Rectal smooth muscle tissue (tissue), 1 donor: ENCODE measurements around the gene RAB8A.

ENCODE experiments used
- H3K27ac ChIP-seq: one replicate; pipeline ENCODE4 v1.7.0; 2013; ENCODE audit warnings: low read depth, low read length, inconsistent platforms
- H3K27me3 ChIP-seq: one replicate; pipeline ENCODE4 v1.7.0; 2013; ENCODE audit warnings: low read length; ENCODE audit not compliant: control insufficient read depth, insufficient read depth
- H3K36me3 ChIP-seq: one replicate; pipeline ENCODE4 v1.7.0; 2013; ENCODE audit warnings: low read length; ENCODE audit not compliant: control insufficient read depth, insufficient read depth
- H3K4me1 ChIP-seq: one replicate; pipeline ENCODE4 v1.7.0; 2013; ENCODE audit warnings: low read length; ENCODE audit not compliant: control insufficient read depth, insufficient read depth
- H3K4me3 ChIP-seq: one replicate; pipeline ENCODE4 v1.7.0; 2013; ENCODE audit warnings: low read length
- H3K9ac ChIP-seq: one replicate; pipeline ENCODE4 v1.7.0; 2013; ENCODE audit warnings: low read length

RAB8A gene

DNA sequence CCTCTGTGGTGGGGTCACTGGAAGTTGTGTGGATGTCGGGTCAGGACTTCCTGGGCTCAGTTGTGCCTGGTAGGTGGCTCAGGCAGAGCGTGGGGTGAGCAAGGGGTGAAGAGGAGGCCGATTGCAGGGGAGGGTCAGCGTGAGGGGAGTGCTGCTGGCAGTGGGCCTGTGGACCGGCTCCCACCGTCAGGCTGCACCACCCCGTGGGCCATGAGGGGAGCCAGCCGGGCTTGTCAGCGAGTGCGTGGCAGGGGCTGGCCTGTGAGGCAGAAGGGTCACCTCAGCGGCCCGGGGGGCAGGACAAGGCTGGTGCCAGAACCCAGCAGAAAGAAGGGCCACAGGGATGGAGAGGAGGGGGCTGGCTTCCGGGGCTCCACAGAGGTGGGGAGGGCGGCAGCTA is 13.3 kb downstream of the RAB8A start:
- H3K36me3 ChIP-seq, result peaks cover 74% of the 10 kb centered on the region
- H3K27ac ChIP-seq, result no peak overlapping the region
- H3K4me3 ChIP-seq, result no peak overlapping the region
- H3K27me3 ChIP-seq, result no peaks in the 10 kb centered on the region
- H3K9ac ChIP-seq, result no peak overlapping the region
- H3K4me1 ChIP-seq, result no peaks in the 10 kb centered on the region

- Histone ChIP-seq H3K4me3 (no peak overlapping the region), H3K27me3 (no peaks in the 10 kb centered on the region), H3K36me3 (peaks cover 78% of the 10 kb centered on the region), H3K9ac (no peak overlapping the region), H3K4me1 (no peaks in the 10 kb centered on the region), H3K27ac (no peak overlapping the region)
Measured at GRCh38 chr19:16125737-16126495, 14.2 kb downstream of the RAB8A start.

GRCh38 chr19:16127080-16127479 is 15.4 kb downstream of the RAB8A start:
- H3K4me3 ChIP-seq, result no peak overlapping the region
- H3K27ac ChIP-seq, result no peak overlapping the region
- no peaks in the 10 kb centered on the region for H3K4me1 ChIP-seq
- H3K9ac ChIP-seq, result no peak overlapping the region
- peaks cover 74% of the 10 kb centered on the region for H3K36me3 ChIP-seq
- H3K27me3 ChIP-seq, result no peaks in the 10 kb centered on the region

DNA sequence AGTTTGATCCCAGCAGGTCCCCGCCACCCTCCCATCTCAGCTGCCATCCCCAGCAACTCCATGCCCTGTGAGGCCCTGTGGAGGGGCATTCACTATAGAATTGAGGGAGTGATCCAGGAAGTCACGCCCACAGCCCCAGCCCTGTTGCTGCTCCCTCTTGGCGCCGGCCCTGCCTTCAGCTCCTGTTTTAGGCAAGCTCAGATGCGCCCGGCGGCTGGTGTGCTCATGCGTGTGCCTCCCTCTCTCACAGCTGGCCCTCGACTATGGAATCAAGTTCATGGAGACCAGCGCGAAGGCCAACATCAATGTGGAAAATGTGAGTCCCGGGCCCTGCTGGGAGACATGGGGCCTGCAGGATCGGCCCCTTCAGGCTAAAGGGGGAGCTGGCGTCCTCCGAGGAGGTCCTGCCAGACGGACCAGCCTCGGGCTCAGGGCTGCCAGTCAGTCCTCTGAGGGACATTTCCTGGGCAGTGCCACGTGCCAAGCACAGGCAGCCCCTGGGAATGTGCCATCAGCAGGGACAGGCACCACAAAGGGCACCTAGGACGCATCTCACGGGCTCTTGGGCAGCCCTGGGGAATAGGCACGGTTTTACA is 16.2 kb downstream of the RAB8A start:
- Histone ChIP-seq H3K4me1 (no peaks in the 10 kb centered on the region), H3K27ac (no peak overlapping the region), H3K4me3 (no peak overlapping the region), H3K36me3 (peaks cover 74% of the 10 kb centered on the region), H3K9ac (no peak overlapping the region), H3K27me3 (no peaks in the 10 kb centered on the region)

DNA sequence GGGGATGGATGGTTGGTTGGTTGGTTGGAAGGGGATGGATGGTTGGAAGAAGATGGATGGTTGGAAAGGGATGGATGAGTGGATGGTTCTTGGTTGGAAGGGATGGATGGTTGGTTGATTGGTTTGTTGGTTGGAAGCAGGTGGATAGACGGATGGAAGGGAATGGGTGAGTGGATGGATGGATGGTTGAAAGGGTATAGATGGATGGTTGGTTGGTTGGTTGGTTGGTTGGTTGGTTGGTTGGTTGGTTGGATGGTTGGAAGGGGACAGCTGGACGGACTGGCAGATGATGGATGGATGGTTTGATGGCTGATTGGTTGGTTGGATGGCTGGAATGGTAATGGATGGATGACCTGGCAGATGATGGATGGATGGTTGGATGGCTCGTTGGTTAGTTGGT is 20.0 kb downstream of the RAB8A start:
- Histone ChIP-seq H3K9ac (no peak overlapping the region), H3K4me3 (no peak overlapping the region), H3K27ac (no peak overlapping the region), H3K36me3 (peaks cover 58% of the 10 kb centered on the region), H3K4me1 (no peaks in the 10 kb centered on the region), H3K27me3 (no peaks in the 10 kb centered on the region)

DNA sequence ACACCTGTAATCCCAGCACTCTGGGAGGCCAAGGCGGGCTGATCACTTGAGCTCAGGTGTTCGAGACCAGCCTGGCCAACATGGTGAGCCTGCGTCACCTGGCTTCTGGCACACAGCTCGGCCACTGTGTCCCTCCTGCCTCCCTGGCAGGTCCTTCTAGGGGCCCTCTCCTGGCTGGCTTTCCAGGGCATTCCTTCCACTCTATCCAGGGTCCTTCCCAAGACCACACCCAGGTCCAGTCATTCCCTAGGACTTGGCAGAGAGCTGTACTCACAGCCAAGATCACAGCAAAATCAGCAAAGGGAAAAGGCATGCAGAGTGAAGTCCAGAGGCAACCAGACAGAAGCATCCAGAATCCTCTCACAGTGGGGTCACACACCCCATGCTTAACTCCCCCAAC is 22.1 kb downstream of the RAB8A start:
- Histone ChIP-seq H3K27ac (no peak overlapping the region), H3K27me3 (no peaks in the 10 kb centered on the region), H3K36me3 (peaks cover 40% of the 10 kb centered on the region), H3K4me3 (no peak overlapping the region), H3K9ac (no peak overlapping the region), H3K4me1 (no peaks in the 10 kb centered on the region)

GRCh38 chr19:16134510-16134909 is 22.8 kb downstream of the RAB8A start:
- Histone ChIP-seq H3K27me3 (no peaks in the 10 kb centered on the region), H3K27ac (no peak overlapping the region), H3K36me3 (peaks cover 34% of the 10 kb centered on the region), H3K4me1 (no peaks in the 10 kb centered on the region), H3K9ac (no peak overlapping the region), H3K4me3 (no peak overlapping the region)

DNA sequence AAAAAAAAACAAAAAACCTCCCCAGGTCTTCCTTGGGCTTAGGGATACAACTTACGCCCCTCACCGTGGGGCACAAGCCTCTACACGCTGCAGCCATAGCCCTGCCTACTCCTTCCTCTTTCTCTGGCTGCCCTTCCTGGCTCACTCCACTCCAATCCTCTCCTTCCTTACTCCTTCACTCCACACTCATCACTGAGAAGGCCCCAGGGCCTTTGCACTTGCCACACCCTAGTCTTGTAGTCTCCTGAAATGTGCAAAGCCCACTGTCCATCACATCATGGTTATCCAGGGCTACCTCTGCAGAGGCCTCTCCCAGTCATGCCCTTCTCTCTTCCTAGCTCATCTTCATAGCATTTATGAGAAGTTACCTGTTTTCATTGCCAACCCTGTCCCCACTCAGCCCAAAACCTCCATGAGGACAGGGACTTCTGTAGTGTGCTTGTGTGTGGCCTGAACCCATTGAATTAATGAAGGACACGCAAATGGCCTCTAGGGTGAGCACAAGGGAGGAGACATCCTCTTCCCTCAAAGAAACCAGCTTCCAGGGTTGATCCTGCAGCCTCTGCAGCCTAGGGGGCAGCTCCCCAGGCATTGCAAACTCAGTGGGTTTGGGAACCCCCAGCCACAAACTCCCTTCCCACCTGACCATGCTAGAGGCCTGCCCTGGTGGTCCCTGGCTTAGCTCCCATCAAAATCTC is 23.9 kb downstream of the RAB8A start:
- Histone ChIP-seq H3K9ac (no peak overlapping the region), H3K27ac (no peak overlapping the region), H3K4me1 (no peaks in the 10 kb centered on the region), H3K27me3 (no peaks in the 10 kb centered on the region), H3K4me3 (no peak overlapping the region), H3K36me3 (peaks cover 26% of the 10 kb centered on the region)

DNA sequence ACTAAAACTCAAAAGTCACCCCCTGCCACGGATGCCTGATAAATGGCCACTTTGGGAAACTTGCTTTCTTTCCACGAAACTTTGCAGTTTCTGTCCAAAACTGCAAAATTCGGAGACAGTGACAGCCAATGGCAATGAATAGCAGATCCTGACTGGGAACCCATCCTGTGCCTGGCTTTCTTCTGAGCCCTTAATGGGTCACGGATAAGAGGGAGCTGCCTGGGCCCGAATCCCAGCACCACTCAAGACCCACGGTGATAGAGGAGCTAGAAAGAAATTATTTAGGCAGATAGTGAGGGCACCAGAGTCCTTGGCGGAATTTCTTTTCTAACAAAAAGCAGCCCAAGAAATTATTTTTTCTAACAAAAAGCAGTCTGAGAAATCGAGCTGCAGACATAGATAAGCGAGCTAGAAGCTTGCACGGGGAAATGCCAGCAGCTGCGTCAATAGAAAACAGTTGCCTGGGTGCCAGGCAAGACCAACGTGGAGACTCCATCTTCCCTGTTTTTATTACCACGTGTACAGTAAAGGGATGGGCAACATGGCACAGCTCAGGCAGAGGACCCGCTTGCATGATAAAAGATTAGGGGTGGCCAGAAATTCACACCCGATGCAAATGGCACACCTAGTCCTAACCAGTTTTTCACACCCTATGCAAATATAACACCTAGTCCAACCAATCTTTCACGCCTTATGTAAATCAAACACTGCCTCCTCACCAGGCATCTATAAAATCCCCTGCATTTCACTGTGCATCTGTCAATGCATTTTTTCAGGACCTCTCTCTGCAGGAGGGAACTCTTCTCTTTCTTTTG is 24.7 kb downstream of the RAB8A start:
- Histone ChIP-seq H3K4me3 (no peak overlapping the region), H3K4me1 (no peaks in the 10 kb centered on the region), H3K9ac (no peak overlapping the region), H3K27me3 (no peaks in the 10 kb centered on the region), H3K27ac (no peak overlapping the region), H3K36me3 (peaks cover 25% of the 10 kb centered on the region)

DNA sequence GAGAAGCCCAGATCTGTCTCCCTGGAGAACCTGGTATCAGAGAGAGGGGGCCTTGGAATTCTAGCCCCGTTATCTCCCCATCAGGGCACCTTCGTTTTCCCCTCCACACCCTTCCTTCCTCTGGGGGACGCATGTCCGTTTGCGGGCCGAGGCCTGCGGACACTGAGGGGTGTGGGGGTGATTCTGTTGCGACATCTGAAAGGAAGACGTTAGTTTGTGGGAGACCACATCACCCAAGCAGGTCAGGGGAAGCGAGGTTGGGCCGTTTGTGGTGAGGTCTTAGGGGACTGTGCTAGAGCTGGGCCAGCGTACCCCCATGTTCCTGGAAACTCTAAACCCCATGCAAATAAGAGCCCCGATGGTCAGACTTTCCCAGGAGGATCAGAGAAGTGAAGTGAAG is 28.1 kb downstream of the RAB8A start:
- Histone ChIP-seq H3K27ac (no peak overlapping the region), H3K36me3 (no peaks in the 10 kb centered on the region), H3K9ac (no peak overlapping the region), H3K27me3 (no peaks in the 10 kb centered on the region), H3K4me1 (no peaks in the 10 kb centered on the region), H3K4me3 (no peak overlapping the region)

DNA sequence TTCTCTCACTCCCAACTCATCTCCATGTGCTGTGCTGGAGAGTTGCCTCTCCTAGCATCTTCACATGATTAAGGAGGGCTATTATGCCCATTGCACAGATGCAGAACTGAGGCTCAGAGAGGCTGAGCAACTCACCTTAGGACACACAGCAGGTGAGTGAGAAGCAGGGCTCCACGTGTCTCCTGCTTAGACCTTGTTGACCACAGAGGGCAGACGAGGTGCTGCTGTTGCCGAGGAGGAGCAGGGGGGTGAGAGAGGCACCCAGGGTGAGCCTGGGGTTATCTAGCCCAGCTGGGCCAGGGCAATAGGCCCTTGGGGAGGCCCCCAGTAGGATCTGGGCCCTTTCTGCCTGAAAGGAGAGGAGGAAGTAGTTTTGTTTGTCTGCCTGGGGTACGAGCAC is 29.4 kb downstream of the RAB8A start:
- H3K36me3 ChIP-seq, result no peaks in the 10 kb centered on the region
- H3K4me3 ChIP-seq, result no peak overlapping the region
- no peak overlapping the region for H3K27ac ChIP-seq
- H3K27me3 ChIP-seq, result no peaks in the 10 kb centered on the region
- no peak overlapping the region for H3K9ac ChIP-seq
- H3K4me1 ChIP-seq, result no peaks in the 10 kb centered on the region

DNA sequence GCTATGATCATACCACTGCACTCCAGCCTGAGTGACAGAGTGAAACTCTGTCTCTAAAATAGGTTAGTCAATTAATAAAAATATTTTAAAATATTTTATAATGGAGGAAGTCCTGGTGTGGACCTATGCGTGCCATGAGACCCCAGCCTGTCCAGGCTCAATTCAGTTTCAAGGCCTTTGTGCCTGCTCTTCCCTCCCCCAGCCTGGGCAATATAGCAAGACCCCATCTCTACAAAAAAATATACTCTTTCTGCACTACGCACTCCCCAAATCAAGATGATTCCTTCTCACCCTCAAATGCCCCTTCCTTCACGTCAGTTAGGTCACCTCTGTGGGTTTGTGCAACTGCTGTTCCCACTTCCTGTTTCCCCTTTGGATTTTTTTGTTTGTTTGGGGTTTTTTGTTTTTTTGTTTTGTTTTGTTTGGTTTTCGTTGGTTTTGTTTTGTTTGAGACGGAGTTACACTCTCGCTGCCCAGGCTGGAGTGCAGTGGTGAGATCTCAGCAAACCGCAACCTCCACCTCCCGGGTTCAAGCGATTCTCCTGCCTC is 30.4 kb downstream of the RAB8A start:
- no peaks in the 10 kb centered on the region for H3K27me3 ChIP-seq
- no peak overlapping the region for H3K27ac ChIP-seq
- no peaks in the 10 kb centered on the region for H3K36me3 ChIP-seq
- no peaks in the 10 kb centered on the region for H3K4me1 ChIP-seq
- no peak overlapping the region for H3K9ac ChIP-seq
- no peak overlapping the region for H3K4me3 ChIP-seq
